WTC11 (cell line): Measurements from ENCODE around the gene CTNNA2. TPM values are rescaled to one million over a fixed set of nuclear protein-coding genes. Genes with fewer than 3 reads are reported as not detected.

Source experiments
- ATAC-seq: fragments of 200-7000 bp; cut with Tn5 transposase; 2 replicates; pipeline ENCODE4 v1.10.0; 2021; ENCODE audit warnings: mild to moderate bottlenecking, moderate library complexity
- CTCF ChIA-PET: fragments of 300-600 bp; sonication (Branson Sonifier 250); formaldehyde crosslinking; loops from one replicate; lab custom pipeline; 2021; ENCODE audit warnings: antibody characterized with exemption; lab: Charles Lee
- POLR2A ChIA-PET: fragments of 350-600 bp; sonication (Branson Sonifier 250); formaldehyde crosslinking; loops from one replicate; lab custom pipeline; 2021; ENCODE audit warnings: antibody characterized with exemption; lab: Charles Lee
- DNase-seq: peaks from one replicate; pipeline ENCODE4 v3.0.0; 2021; ENCODE audit warnings: low spot score
- H3K27ac Mint-ChIP-seq: 2 replicates; pipeline ENCODE4 v1.8.0; 2021; ENCODE audit warnings: mixed read lengths
- H3K27me3 Mint-ChIP-seq: 2 replicates; pipeline ENCODE4 v1.8.0; 2021; ENCODE audit warnings: low read depth, mild to moderate bottlenecking, moderate library complexity, mixed read lengths
- H3K36me3 Mint-ChIP-seq: 2 replicates; pipeline ENCODE4 v1.8.0; 2021; ENCODE audit warnings: mixed read lengths
- H3K4me1 Mint-ChIP-seq: 2 replicates; pipeline ENCODE4 v1.8.0; 2022; ENCODE audit warnings: mixed read lengths
- H3K4me3 Mint-ChIP-seq: 2 replicates; pipeline ENCODE4 v1.8.0; 2021; ENCODE audit warnings: mild to moderate bottlenecking, moderate library complexity, mixed read lengths
- H3K9me3 Mint-ChIP-seq: 2 replicates; pipeline ENCODE4 v1.8.0; 2021; ENCODE audit warnings: mixed read lengths
- ETV6 ChIP-seq: sonication (generic); formaldehyde crosslinking; IDR thresholded peaks from 2 replicates; pipeline ENCODE4 v1.8.1; 2022; ENCODE audit warnings: mild to moderate bottlenecking, missing genetic modification reagents
- FOXJ3 ChIP-seq: sonication (generic); formaldehyde crosslinking; IDR thresholded peaks from 2 replicates; pipeline ENCODE4 v1.9.0; 2021; ENCODE audit warnings: missing genetic modification reagents, mild to moderate bottlenecking, borderline replicate concordance
- GTF2I ChIP-seq: fragments of 250-450 bp; sonication (Bioruptor Pico); conservative IDR thresholded peaks from 2 replicates; pipeline ENCODE4 v1.4.0; 2021; ENCODE audit warnings: mild to moderate bottlenecking
- IRF2 ChIP-seq: sonication (generic); formaldehyde crosslinking; IDR thresholded peaks from 2 replicates; pipeline ENCODE4 v1.8.0; 2022; ENCODE audit warnings: low read depth, missing genetic modification reagents, borderline replicate concordance
- JAZF1 ChIP-seq: fragments of 250-450 bp; sonication (Bioruptor Pico); IDR thresholded peaks from 2 replicates; pipeline ENCODE4 v1.9.0; 2021; ENCODE audit warnings: moderate library complexity, mild to moderate bottlenecking, inconsistent platforms
- PRRX2 ChIP-seq: fragments of 250-450 bp; sonication (Bioruptor Pico); IDR thresholded peaks from 2 replicates; pipeline ENCODE4 v1.8.0; 2021; ENCODE audit warnings: mild to moderate bottlenecking
- RELA ChIP-seq: sonication (generic); formaldehyde crosslinking; IDR thresholded peaks from 2 replicates; pipeline ENCODE4 v1.8.1; 2022; ENCODE audit warnings: missing genetic modification reagents, mild to moderate bottlenecking, borderline replicate concordance
- TEAD4 ChIP-seq: sonication (generic); formaldehyde crosslinking; IDR thresholded peaks from 2 replicates; pipeline ENCODE4 v1.8.0; 2022; ENCODE audit warnings: mild to moderate bottlenecking, missing genetic modification reagents
- ZNF396 ChIP-seq: fragments of 250-450 bp; sonication (Bioruptor Pico); IDR thresholded peaks from 2 replicates; pipeline ENCODE4 v1.8.0; 2021; ENCODE audit warnings: mild to moderate bottlenecking, moderate library complexity, borderline replicate concordance
- total RNA-seq: library from RNA; stranded (reverse); gene quantifications from 3 replicates; pipeline ENCODE4 v1.2.3, GENCODE V29; 2021
- TF ChIP-seq, protein P1 (sequence below): sonication (generic); formaldehyde crosslinking; conservative IDR thresholded peaks from 2 replicates; pipeline ENCODE4 v1.8.1; 2023; ENCODE audit warnings: mild to moderate bottlenecking, low read depth, missing genetic modification reagents, moderate library complexity
- TF ChIP-seq, protein P2 (sequence below): sonication (generic); formaldehyde crosslinking; IDR thresholded peaks from 2 replicates; pipeline ENCODE4 v1.8.1; 2022; ENCODE audit warnings: missing genetic modification reagents, borderline replicate concordance
- TF ChIP-seq, protein P3 (sequence below): sonication (generic); formaldehyde crosslinking; IDR thresholded peaks from 2 replicates; pipeline ENCODE4 v1.8.0; 2022; ENCODE audit warnings: mild to moderate bottlenecking, missing genetic modification reagents
- TF ChIP-seq, protein P4 (sequence below): fragments of 250-450 bp; sonication (Bioruptor Pico); IDR thresholded peaks from 2 replicates; pipeline ENCODE4 v1.9.0; 2021; ENCODE audit warnings: mild to moderate bottlenecking
- TF ChIP-seq, protein P5 (sequence below): sonication (generic); formaldehyde crosslinking; IDR thresholded peaks from 2 replicates; pipeline ENCODE4 v1.8.1; 2023; ENCODE audit warnings: mild to moderate bottlenecking, missing genetic modification reagents, moderate library complexity
- TF ChIP-seq, protein P6 (sequence below): sonication (generic); formaldehyde crosslinking; IDR thresholded peaks from 2 replicates; pipeline ENCODE4 v1.8.1; 2022; ENCODE audit warnings: mild to moderate bottlenecking, moderate library complexity, missing genetic modification reagents
- TF ChIP-seq, protein P7 (sequence below): sonication (generic); formaldehyde crosslinking; IDR thresholded peaks from 2 replicates; pipeline ENCODE4 v1.8.0; 2022; ENCODE audit warnings: mild to moderate bottlenecking, missing genetic modification reagents
- TF ChIP-seq, protein P8 (sequence below): sonication (generic); formaldehyde crosslinking; IDR thresholded peaks from 2 replicates; pipeline ENCODE4 v1.8.1; 2023; ENCODE audit warnings: mild to moderate bottlenecking, missing genetic modification reagents, borderline replicate concordance

CTNNA2 gene
- total RNA-seq, 1 experiment from 2014 or later = 3.8 TPM

DNA sequence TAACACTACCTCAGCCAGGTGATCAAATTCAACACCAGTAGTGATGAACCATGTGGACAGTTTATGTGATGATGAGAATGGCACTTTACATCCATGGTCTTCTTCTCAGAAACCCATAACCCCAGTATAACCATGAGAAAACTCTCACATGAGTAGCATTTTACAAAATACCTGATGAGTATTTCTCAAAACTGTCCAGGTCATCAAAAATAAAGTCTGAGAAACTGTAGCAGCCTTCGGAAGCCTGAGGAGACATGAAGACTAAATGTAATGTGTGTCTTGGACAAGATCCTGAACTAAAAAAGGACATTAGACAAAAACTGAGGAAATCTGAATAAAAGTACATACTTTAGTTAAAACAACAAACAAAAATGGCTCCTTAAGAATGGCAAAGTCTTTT lies 108.9 kb downstream of the CTNNA2 start (continued):
- TF ChIP-seq, protein P1, sequence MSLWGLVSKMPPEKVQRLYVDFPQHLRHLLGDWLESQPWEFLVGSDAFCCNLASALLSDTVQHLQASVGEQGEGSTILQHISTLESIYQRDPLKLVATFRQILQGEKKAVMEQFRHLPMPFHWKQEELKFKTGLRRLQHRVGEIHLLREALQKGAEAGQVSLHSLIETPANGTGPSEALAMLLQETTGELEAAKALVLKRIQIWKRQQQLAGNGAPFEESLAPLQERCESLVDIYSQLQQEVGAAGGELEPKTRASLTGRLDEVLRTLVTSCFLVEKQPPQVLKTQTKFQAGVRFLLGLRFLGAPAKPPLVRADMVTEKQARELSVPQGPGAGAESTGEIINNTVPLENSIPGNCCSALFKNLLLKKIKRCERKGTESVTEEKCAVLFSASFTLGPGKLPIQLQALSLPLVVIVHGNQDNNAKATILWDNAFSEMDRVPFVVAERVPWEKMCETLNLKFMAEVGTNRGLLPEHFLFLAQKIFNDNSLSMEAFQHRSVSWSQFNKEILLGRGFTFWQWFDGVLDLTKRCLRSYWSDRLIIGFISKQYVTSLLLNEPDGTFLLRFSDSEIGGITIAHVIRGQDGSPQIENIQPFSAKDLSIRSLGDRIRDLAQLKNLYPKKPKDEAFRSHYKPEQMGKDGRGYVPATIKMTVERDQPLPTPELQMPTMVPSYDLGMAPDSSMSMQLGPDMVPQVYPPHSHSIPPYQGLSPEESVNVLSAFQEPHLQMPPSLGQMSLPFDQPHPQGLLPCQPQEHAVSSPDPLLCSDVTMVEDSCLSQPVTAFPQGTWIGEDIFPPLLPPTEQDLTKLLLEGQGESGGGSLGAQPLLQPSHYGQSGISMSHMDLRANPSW (CRISPR knock-in tag) = no peak
- no peak for TF ChIP-seq ZNF396 (CRISPR knock-in tag)
- TF ChIP-seq, protein P2, sequence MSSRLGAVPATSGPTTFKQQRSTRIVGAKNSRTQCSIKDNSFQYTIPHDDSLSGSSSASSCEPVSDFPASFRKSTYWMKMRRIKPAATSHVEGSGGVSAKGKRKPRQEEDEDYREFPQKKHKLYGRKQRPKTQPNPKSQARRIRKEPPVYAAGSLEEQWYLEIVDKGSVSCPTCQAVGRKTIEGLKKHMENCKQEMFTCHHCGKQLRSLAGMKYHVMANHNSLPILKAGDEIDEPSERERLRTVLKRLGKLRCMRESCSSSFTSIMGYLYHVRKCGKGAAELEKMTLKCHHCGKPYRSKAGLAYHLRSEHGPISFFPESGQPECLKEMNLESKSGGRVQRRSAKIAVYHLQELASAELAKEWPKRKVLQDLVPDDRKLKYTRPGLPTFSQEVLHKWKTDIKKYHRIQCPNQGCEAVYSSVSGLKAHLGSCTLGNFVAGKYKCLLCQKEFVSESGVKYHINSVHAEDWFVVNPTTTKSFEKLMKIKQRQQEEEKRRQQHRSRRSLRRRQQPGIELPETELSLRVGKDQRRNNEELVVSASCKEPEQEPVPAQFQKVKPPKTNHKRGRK (CRISPR knock-in tag) = no peak

DNA sequence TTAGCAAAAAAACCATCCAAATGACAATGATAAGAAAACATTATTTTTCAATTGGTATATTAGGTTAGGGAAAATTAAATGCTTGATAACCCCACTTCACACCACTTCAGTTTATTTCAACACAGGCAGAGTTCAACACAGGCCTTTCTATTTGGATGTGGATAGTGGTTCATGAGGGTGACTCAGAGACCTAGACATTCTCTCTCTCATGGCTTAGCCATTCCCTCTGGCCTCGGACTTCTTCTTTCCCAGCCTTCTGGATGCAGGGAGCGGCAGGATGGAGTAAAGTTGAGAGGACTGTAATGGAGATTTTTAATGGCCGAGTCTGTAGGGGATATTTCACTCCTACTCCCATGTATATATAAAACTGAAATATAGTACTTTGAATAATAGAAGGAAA lies 109.7 kb downstream of the CTNNA2 start:
- ATAC-seq (no peak), DNase-seq (no peak)
- ChIA-PET POLR2A (no interaction called here), CTCF (no interaction called here)
- Mint-ChIP-seq H3K9me3 (no peaks in the 10 kb centered on the region), H3K4me3 (no peak overlapping the region), H3K36me3 (no peaks in the 10 kb centered on the region), H3K27ac (no peak overlapping the region), H3K4me1 (no peaks in the 10 kb centered on the region), H3K27me3 (no peaks in the 10 kb centered on the region)
- no peak for TF ChIP-seq GTF2I (CRISPR knock-in tag)
- TF ChIP-seq, protein P3, sequence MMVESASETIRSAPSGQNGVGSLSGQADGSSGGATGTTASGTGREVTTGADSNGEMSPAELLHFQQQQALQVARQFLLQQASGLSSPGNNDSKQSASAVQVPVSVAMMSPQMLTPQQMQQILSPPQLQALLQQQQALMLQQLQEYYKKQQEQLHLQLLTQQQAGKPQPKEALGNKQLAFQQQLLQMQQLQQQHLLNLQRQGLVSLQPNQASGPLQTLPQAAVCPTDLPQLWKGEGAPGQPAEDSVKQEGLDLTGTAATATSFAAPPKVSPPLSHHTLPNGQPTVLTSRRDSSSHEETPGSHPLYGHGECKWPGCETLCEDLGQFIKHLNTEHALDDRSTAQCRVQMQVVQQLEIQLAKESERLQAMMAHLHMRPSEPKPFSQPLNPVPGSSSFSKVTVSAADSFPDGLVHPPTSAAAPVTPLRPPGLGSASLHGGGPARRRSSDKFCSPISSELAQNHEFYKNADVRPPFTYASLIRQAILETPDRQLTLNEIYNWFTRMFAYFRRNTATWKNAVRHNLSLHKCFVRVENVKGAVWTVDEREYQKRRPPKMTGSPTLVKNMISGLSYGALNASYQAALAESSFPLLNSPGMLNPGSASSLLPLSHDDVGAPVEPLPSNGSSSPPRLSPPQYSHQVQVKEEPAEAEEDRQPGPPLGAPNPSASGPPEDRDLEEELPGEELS (CRISPR knock-in tag) = no peak
- no peak for TF ChIP-seq IRF2 (CRISPR knock-in tag)

DNA sequence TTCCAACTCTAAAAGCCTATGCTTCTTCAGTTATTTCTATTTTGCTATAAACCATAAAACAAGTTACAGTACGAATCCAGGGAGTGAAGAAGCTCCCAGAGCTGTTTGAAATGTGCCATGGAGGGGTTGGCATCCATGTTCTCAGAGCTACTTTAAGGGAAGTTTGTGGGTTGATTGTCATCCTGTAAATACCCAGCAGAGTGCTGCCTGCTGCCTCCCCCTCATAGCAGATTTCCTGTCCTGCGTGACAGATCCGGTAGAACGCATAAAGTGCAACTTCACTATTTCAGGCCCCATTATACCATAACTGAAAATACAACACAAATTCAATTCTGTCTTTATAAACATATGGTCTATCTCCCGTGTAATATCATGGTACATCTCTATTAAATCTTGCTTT lies 114.4 kb downstream of the CTNNA2 start:
- 0 out of 2 replicates have a peak, but pooled peaks cover 2% of the 10 kb centered on the region for H3K4me1 Mint-ChIP-seq
- TF ChIP-seq, protein P4, sequence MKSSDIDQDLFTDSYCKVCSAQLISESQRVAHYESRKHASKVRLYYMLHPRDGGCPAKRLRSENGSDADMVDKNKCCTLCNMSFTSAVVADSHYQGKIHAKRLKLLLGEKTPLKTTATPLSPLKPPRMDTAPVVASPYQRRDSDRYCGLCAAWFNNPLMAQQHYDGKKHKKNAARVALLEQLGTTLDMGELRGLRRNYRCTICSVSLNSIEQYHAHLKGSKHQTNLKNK (CRISPR knock-in tag) = no peak
- no peak for TF ChIP-seq JAZF1
- TF ChIP-seq, protein P5, sequence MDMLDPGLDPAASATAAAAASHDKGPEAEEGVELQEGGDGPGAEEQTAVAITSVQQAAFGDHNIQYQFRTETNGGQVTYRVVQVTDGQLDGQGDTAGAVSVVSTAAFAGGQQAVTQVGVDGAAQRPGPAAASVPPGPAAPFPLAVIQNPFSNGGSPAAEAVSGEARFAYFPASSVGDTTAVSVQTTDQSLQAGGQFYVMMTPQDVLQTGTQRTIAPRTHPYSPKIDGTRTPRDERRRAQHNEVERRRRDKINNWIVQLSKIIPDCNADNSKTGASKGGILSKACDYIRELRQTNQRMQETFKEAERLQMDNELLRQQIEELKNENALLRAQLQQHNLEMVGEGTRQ (CRISPR knock-in tag) = no peak
- no peak for TF ChIP-seq ETV6
- TF ChIP-seq, protein P6, sequence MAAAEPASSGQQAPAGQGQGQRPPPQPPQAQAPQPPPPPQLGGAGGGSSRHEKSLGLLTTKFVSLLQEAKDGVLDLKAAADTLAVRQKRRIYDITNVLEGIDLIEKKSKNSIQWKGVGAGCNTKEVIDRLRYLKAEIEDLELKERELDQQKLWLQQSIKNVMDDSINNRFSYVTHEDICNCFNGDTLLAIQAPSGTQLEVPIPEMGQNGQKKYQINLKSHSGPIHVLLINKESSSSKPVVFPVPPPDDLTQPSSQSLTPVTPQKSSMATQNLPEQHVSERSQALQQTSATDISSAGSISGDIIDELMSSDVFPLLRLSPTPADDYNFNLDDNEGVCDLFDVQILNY (CRISPR knock-in tag) = no peak
- TF ChIP-seq RELA = no peak
- TF ChIP-seq, protein P7, sequence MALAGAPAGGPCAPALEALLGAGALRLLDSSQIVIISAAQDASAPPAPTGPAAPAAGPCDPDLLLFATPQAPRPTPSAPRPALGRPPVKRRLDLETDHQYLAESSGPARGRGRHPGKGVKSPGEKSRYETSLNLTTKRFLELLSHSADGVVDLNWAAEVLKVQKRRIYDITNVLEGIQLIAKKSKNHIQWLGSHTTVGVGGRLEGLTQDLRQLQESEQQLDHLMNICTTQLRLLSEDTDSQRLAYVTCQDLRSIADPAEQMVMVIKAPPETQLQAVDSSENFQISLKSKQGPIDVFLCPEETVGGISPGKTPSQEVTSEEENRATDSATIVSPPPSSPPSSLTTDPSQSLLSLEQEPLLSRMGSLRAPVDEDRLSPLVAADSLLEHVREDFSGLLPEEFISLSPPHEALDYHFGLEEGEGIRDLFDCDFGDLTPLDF (CRISPR knock-in tag) = no peak
- no peak for TF ChIP-seq TEAD4 (CRISPR knock-in tag)
- no peak for TF ChIP-seq PRRX2 (CRISPR knock-in tag)
- TF ChIP-seq, protein P8, sequence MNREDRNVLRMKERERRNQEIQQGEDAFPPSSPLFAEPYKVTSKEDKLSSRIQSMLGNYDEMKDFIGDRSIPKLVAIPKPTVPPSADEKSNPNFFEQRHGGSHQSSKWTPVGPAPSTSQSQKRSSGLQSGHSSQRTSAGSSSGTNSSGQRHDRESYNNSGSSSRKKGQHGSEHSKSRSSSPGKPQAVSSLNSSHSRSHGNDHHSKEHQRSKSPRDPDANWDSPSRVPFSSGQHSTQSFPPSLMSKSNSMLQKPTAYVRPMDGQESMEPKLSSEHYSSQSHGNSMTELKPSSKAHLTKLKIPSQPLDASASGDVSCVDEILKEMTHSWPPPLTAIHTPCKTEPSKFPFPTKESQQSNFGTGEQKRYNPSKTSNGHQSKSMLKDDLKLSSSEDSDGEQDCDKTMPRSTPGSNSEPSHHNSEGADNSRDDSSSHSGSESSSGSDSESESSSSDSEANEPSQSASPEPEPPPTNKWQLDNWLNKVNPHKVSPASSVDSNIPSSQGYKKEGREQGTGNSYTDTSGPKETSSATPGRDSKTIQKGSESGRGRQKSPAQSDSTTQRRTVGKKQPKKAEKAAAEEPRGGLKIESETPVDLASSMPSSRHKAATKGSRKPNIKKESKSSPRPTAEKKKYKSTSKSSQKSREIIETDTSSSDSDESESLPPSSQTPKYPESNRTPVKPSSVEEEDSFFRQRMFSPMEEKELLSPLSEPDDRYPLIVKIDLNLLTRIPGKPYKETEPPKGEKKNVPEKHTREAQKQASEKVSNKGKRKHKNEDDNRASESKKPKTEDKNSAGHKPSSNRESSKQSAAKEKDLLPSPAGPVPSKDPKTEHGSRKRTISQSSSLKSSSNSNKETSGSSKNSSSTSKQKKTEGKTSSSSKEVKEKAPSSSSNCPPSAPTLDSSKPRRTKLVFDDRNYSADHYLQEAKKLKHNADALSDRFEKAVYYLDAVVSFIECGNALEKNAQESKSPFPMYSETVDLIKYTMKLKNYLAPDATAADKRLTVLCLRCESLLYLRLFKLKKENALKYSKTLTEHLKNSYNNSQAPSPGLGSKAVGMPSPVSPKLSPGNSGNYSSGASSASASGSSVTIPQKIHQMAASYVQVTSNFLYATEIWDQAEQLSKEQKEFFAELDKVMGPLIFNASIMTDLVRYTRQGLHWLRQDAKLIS = no peak
- no peak for TF ChIP-seq FOXJ3
- TF ChIP-seq, all 79 proteins: peak for 0
- Mint-ChIP-seq H3K27me3 (no peaks in the 10 kb centered on the region), H3K36me3 (no peaks in the 10 kb centered on the region), H3K9me3 (no peaks in the 10 kb centered on the region), H3K27ac (no peak overlapping the region), H3K4me3 (no peak overlapping the region)
- ChIA-PET CTCF (no interaction called here), POLR2A (no interaction called here)
- ATAC-seq (no peak), DNase-seq (no peak)
